Measurements from ENCODE around the gene IL31RA. TPM values are rescaled to one million over a fixed set of nuclear protein-coding genes. Genes with fewer than 3 reads are reported as not detected.

Gene IL31RA
- total RNA-seq, 3 donors from 2014 or later, result not detected

DNA sequence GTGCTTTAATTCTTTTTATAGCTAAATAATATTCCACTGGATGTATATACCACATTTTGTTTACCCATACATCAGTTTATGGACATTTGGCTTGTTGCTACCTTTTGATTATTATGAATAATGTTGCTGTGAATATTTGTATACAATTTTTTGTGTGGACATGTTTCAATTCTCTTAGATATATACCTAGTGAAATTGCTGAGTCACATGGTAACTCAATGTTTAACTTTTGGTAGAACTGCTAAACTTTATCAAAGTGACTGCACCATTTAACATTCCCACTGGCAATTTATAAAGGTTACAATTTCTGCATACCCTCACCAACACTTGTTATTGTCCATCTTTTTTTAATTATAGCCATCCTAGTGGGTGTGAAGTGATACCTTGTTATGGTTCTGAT, 22.1 kb downstream of the IL31RA start:
- no peaks in the 10 kb centered on the region for H3K9me3 ChIP-seq
- DNase-seq (ENCODE audit: low spot score in 2 of 2), result no peak
- no peaks in the 10 kb centered on the region for H3K27me3 ChIP-seq
- H3K27ac ChIP-seq, result no peak overlapping the region
- intact Hi-C loops (cut with DNase I; ENCODE audit: low total_unique reads), result no loop called here
- TF ChIP-seq POLR2AphosphoS5 (IDR thresholded peaks at IDR 0.05), result no peak
- TF ChIP-seq CTCF (IDR thresholded peaks at IDR 0.05), result no peak
- no peak for TF ChIP-seq POLR2A (IDR thresholded peaks at IDR 0.05)
- H3K36me3 ChIP-seq, result no peaks in the 10 kb centered on the region
- H3K4me1 ChIP-seq, result no peaks in the 10 kb centered on the region
- no peak overlapping the region for H3K4me3 ChIP-seq

DNA sequence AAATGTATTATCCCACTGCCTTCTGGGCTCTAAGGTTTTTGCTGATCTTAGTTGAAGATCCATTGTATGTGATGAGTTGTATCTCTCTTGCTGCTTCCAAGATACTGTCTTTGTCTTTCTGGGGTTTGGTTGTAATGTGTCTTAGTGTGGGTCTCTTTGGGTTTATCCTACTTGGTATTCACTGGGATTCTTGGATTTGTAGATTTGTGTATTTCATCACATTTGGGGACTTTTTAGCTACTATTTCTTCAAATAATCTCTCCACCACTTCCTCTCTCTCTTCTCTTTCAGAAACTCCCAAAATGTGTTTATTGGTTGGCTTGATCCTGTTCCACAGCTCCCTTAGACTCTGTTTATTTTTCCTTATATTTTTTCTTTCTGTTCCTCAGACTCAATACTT, 26.5 kb downstream of the IL31RA start:
- Histone ChIP-seq H3K27ac (no peak overlapping the region), H3K9me3 (no peaks in the 10 kb centered on the region), H3K4me3 (no peak overlapping the region), H3K36me3 (no peaks in the 10 kb centered on the region), H3K27me3 (no peaks in the 10 kb centered on the region), H3K4me1 (no peaks in the 10 kb centered on the region)
- intact Hi-C loops (cut with DNase I; ENCODE audit: low total_unique reads), result no loop called here
- no peak for DNase-seq (ENCODE audit: low spot score in 2 of 2)
- TF ChIP-seq POLR2A (IDR thresholded peaks at IDR 0.05) (no peak), POLR2AphosphoS5 (IDR thresholded peaks at IDR 0.05) (no peak), CTCF (IDR thresholded peaks at IDR 0.05) (no peak)

- no peaks in the 10 kb centered on the region for H3K4me1 ChIP-seq
- no peak for TF ChIP-seq POLR2A (IDR thresholded peaks at IDR 0.05)
- no peak for TF ChIP-seq CTCF (IDR thresholded peaks at IDR 0.05)
- TF ChIP-seq POLR2AphosphoS5 (IDR thresholded peaks at IDR 0.05), result no peak
- no peak for DNase-seq (ENCODE audit: low spot score in 2 of 2)
- no peak overlapping the region for H3K27ac ChIP-seq
- H3K9me3 ChIP-seq, result no peaks in the 10 kb centered on the region
- no peaks in the 10 kb centered on the region for H3K27me3 ChIP-seq
- H3K36me3 ChIP-seq, result no peaks in the 10 kb centered on the region
- intact Hi-C loops (cut with DNase I; ENCODE audit: low total_unique reads), result no loop called here
- no peak overlapping the region for H3K4me3 ChIP-seq
These were observed 29.3 kb downstream of the IL31RA start for GRCh38 chr5:55880453-55880852.

DNA sequence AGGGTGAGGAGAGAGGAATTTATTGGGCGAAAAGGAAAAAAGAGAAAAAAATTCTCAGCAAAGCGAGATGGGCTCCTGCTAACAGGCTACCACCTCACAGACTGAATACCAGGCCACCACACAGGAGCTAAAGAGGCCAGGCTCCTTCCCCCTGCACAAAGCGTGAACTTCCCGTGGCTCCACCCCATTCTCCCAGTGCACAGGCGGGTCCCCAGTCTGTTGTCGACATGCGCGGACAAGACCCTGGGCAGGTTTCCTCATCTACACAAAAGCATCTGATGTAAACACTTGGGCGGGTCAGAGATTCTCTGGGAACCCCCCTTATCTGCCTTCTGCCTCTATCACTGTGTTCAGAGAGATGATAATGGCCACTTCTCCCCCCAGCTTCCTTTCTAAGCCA, 34.2 kb downstream of the IL31RA start:
- TF ChIP-seq POLR2A (IDR thresholded peaks at IDR 0.05) (no peak), POLR2AphosphoS5 (IDR thresholded peaks at IDR 0.05) (no peak), CTCF (IDR thresholded peaks at IDR 0.05) (no peak)
- intact Hi-C loops (cut with DNase I; ENCODE audit: low total_unique reads), result no loop called here
- Histone ChIP-seq H3K27ac (no peak overlapping the region), H3K27me3 (no peaks in the 10 kb centered on the region), H3K36me3 (no peaks in the 10 kb centered on the region), H3K9me3 (no peaks in the 10 kb centered on the region), H3K4me1 (no peaks in the 10 kb centered on the region), H3K4me3 (no peak overlapping the region)
- no peak for DNase-seq (ENCODE audit: low spot score in 2 of 2)

DNA sequence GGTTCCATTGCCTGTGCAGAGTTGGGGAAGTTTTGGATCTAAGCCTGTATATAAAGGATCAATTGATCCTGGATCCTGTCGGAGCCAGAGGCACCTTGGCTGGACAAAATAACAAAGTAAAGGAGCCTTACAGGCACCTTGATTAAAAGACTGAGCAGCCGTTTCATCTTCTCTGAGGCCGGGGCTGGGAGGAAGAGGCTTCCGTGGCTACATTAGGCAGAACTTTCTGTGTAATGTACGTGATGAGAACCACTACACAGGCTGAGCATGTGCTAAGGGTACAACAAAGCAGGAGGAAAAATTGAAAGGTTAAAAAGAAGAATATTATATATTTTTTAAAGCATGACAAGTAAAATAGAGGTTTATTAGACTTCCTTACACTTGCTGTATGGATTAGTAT, 37.0 kb downstream of the IL31RA start:
- Histone ChIP-seq H3K4me3 (no peak overlapping the region), H3K27me3 (no peaks in the 10 kb centered on the region), H3K4me1 (no peaks in the 10 kb centered on the region), H3K27ac (no peak overlapping the region), H3K36me3 (no peaks in the 10 kb centered on the region), H3K9me3 (no peaks in the 10 kb centered on the region)
- TF ChIP-seq POLR2A (IDR thresholded peaks at IDR 0.05), result no peak
- no peak for TF ChIP-seq POLR2AphosphoS5 (IDR thresholded peaks at IDR 0.05)
- no peak for TF ChIP-seq CTCF (IDR thresholded peaks at IDR 0.05)
- intact Hi-C loops (cut with DNase I; ENCODE audit: low total_unique reads), result no loop called here
- no peak for DNase-seq (ENCODE audit: low spot score in 2 of 2)

Measured in breast epithelium (tissue), 4 donors.